Cardiac fibroblast (primary cell): ENCODE data around the gene FASTKD2.

ENCODE experiments used
- DNase-seq, 2 donors: peaks; one replicate each; pipeline versions ENCODE4 v3.0.0 to v3.0.0-alpha.2; 2010; ENCODE audit warnings: low read depth in 2 of 2
- H3K4me3 ChIP-seq, 2 donors: replicated peaks in 1 of 2; 1 replicate in 1 of 2; 2 replicates in 1 of 2; pipeline ENCODE4 v1.5.1; 2011; ENCODE audit warnings: low read depth in 2 of 2, low read length in 2 of 2, mild to moderate bottlenecking in 2 of 2, moderate library complexity in 1 of 2
- CTCF ChIP-seq: IDR thresholded peaks from one replicate; pipeline ENCODE4 v1.5.1; 2011; ENCODE audit warnings: low read depth, mild to moderate bottlenecking, low read length, inconsistent platforms

FASTKD2 gene

DNA sequence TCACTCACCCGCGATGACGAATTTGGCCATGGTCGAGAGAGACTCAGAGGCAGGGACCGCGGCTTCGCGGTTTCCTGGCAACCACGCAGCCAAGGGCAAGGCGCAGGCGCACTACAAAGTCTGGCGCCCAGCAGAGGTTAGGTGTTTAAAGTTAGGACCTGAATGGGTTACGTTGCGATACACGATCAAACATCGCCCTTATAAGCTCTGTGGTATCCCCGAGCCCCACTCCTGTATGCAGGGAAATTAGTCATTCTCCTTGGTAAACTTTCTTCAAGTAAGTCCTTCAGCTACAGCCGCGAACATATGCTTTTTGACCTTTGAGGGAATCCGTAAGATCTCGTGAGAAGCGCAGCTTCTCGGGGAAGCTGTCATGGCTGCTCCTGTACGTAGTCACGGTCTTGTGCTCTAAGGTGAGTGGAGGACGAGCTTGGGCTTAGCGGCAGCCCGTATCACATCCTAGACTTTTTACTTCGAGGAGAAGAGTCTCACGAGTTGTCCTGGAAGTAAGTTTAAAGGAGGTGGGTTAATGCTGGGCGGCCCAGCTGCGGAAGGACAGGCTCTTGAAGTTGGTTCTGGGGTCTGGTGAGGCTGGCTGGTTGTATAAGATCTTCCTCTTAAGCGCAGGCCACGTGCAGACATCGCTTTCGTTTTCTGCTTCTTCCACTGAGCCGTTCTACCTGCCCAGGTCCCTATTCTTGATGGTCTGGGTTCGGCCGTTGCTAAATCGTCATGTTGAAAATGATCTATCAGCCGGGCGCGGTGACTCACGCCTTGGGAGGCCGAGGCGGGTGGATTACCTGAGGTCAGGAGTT lies at the start of gene FASTKD2, which contains the start of gene MDH1B:
FASTKD2 (plus strand) TSS at position 365 of the 815 bp plus-strand sequence. CDS start 1,088 bp downstream, outside the sequence.
MDH1B (minus strand) TSS at position 87 of the 815 bp plus-strand sequence; CDS start at position 30, 57 bp downstream.
- H3K4me3 ChIP-seq, result peak within 1 kb of the TSS; percentile 71 to 72
- peak; percentile 96 to 98 for DNase-seq
- no peak for TF ChIP-seq CTCF

- TF ChIP-seq CTCF, result no peak
- no peak for DNase-seq
- H3K4me3 ChIP-seq, result no peak overlapping the region
These were observed 48.8 kb upstream of the FASTKD2 start for GRCh38 chr2:206716623-206717022.

- no peak for DNase-seq
- no peak for TF ChIP-seq CTCF
- H3K4me3 ChIP-seq, result no peak within 1 kb of the TSS
These were observed 47.1 kb upstream of the FASTKD2 start, which contains the start of gene DYTN for GRCh38 chr2:206718296-206718695. TSS of gene DYTN (minus strand) at chr2:206718396. CDS start at chr2:206718279, 117 bp downstream.

DNA sequence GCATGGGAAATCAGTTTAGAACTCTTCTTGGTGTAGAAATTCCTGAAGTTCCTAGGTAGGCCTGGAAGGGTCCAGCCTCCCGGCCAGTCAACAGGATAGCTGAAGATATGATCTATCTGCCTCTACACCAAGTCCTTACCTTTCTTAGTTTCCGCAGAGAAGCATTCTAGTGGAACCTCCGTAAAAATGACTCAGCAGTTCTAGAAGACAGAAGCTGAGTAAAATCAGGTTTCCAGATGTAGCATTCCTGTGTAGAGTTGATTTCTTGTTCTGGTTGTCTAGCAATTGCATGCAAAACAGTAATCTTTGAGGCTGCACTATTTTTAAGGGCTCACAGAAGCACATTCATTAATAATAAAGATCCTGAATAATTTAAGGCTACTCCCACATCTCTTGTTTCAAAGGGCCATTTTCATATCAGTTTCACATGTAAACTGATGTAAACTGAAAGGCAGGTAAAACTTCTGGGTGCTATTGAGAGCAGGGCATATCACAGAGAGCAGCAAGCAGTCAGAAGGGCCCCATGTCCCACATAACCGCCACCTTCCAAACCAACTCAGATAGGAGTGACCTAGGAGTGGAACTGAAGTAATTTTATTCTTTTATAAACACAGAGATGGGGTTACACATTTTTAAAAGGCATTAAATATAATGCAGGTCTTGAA lies 44.0 kb upstream of the FASTKD2 start:
- DNase-seq, result no peak
- no peak for TF ChIP-seq CTCF
- no peak overlapping the region for H3K4me3 ChIP-seq

DNA sequence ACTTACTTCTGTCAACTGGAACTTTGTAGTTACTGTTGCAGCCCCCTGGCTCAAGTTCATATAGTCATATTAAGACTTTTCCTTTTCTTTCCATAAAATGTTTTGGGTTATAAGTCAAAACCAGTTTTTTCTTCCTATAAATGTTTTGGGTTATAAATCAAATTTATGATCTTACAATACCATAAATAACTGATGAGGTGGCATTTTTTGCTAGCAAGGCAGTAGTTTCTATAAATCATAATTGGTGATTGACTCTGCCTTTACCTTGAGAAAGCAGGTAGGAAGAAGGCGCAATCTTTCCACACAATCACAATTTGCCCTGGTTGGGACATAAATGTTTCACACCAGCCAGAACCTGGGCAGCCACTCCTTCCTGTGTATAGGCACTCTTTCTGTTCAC lies 42.1 kb upstream of the FASTKD2 start:
- TF ChIP-seq CTCF, result no peak
- no peak for DNase-seq
- H3K4me3 ChIP-seq, result no peak overlapping the region

GRCh38 chr2:206727287-206727686 lies 38.1 kb upstream of the FASTKD2 start:
- no peak for TF ChIP-seq CTCF
- DNase-seq, result no peak
- H3K4me3 ChIP-seq, result no peak overlapping the region
